CD4-positive, alpha-beta memory T cell (primary cell): ENCODE measurements around the gene OPA1. TPM values are rescaled to one million over a fixed set of nuclear protein-coding genes. Genes with fewer than 3 reads are reported as not detected.

Experiments
- CTCF ChIA-PET: fragments of 350-600 bp; sonication (Branson Sonifier 250); formaldehyde crosslinking; loops from one replicate; lab custom pipeline; 2021; ENCODE audit warnings: inconsistent platforms; ENCODE audit not compliant: partially characterized antibody; lab: Charles Lee
- POLR2A ChIA-PET: fragments of 350-600 bp; sonication (Branson Sonifier 250); formaldehyde crosslinking; loops from one replicate; lab custom pipeline; 2021; ENCODE audit not compliant: partially characterized antibody; lab: Charles Lee
- DNase-seq, 5 donors: peaks; one replicate each; pipeline versions ENCODE4 v3.0.0 to v3.0.0-alpha.2; 2020 to 2022; ENCODE audit warnings: mixed read lengths in 1 of 5
- H3K27ac ChIP-seq: one replicate; pipeline ENCODE4 v1.7.0; 2013; ENCODE audit warnings: low read depth, low read length
- H3K27me3 ChIP-seq: 2 replicates; pipeline ENCODE4 v1.7.0; 2013; ENCODE audit warnings: mild to moderate bottlenecking, low read length, moderate library complexity; ENCODE audit not compliant: insufficient read depth
- H3K36me3 ChIP-seq: 2 replicates; pipeline ENCODE4 v1.7.0; 2013; ENCODE audit warnings: mild to moderate bottlenecking, low read length, moderate library complexity; ENCODE audit not compliant: insufficient read depth
- H3K4me1 ChIP-seq: 2 replicates; pipeline ENCODE4 v1.7.0; 2013; ENCODE audit warnings: mild to moderate bottlenecking, low read length, moderate library complexity; ENCODE audit not compliant: insufficient read depth
- H3K4me3 ChIP-seq, 2 donors: one replicate each; pipeline ENCODE4 v1.7.0; 2013; ENCODE audit warnings: low read length in 2 of 2, mild to moderate bottlenecking in 1 of 2
- H3K9me3 ChIP-seq, 2 donors: one replicate each; pipeline ENCODE4 v1.7.0; 2013; ENCODE audit warnings: low read length in 2 of 2, control low read depth in 1 of 2; ENCODE audit not compliant: control insufficient read depth in 1 of 2
- H3K27ac Mint-ChIP-seq, 7 donors: one replicate each; pipeline ENCODE4 v1.8.0; 2020 to 2021; ENCODE audit warnings: mixed read lengths in 7 of 7, mild to moderate bottlenecking in 6 of 7, inconsistent platforms in 3 of 7, moderate library complexity in 3 of 7
- H3K27me3 Mint-ChIP-seq, 2 donors: one replicate each; pipeline ENCODE4 v1.8.0; 2020 to 2021; ENCODE audit warnings: mixed read lengths in 2 of 2
- H3K36me3 Mint-ChIP-seq, 2 donors: one replicate each; pipeline ENCODE4 v1.8.0; 2020 to 2021; ENCODE audit warnings: mixed read lengths in 2 of 2, inconsistent platforms in 1 of 2, mild to moderate bottlenecking in 1 of 2
- H3K4me1 Mint-ChIP-seq, 4 donors: one replicate each; pipeline ENCODE4 v1.8.0; 2020 to 2021; ENCODE audit warnings: mixed read lengths in 4 of 4, mild to moderate bottlenecking in 1 of 4
- H3K4me3 Mint-ChIP-seq, 8 donors: one replicate each; pipeline ENCODE4 v1.8.0; 2020 to 2021; ENCODE audit warnings: mixed read lengths in 8 of 8, mild to moderate bottlenecking in 7 of 8, moderate library complexity in 6 of 8, inconsistent platforms in 3 of 8
- H3K9me3 Mint-ChIP-seq, 8 donors: one replicate each; pipeline ENCODE4 v1.8.0; 2020 to 2021; ENCODE audit warnings: mixed read lengths in 8 of 8, mild to moderate bottlenecking in 5 of 8, inconsistent platforms in 3 of 8, moderate library complexity in 1 of 8
- intact Hi-C: fragments of 100-400 bp; cut with micrococcal nuclease; formaldehyde crosslinking; loops from one replicate; pipeline ENCODE4 v1.15.1; 2023
- polyA plus RNA-seq, 2 donors: library from polyadenylated mRNA; unstranded; fragments of 300-500 nt; fragmentation: Illumina TruSeq; gene quantifications; one replicate each; pipeline ENCODE4 v1.2.3, GENCODE V29; 2021
- total RNA-seq, 2 experiments: library from RNA; stranded (reverse); gene quantifications; one replicate each; pipeline ENCODE4 v1.2.3, GENCODE V29; 2021

The OPA1 gene
- total and polyA plus RNA-seq, 4 experiments from 2014 or later: 19.8 to 59.8 (median 39.9) TPM

- Histone ChIP-seq H3K4me3 (no peak overlapping the region), H3K9me3 (no peaks in the 10 kb centered on the region), H3K27me3 (no peaks in the 10 kb centered on the region), H3K36me3 (peaks cover 42% of the 10 kb centered on the region), H3K27ac (no peak overlapping the region), H3K4me1 (no peaks in the 10 kb centered on the region)
- DNase-seq: no peak
- intact Hi-C loops: no loop called here
- ChIA-PET POLR2A (no interaction called here), CTCF (interaction anchor here (2.5 kb wide), 1 partner anchor 20 kb away, joined by 7 read pairs; no protein-coding TSS in a partner anchor)
- H3K4me1 Mint-ChIP-seq: no peaks in the 10 kb centered on the region
- no peak overlapping the region for H3K4me3 Mint-ChIP-seq
- no peaks in the 10 kb centered on the region for H3K9me3 Mint-ChIP-seq
- H3K27me3 Mint-ChIP-seq: no peaks in the 10 kb centered on the region
- no peak overlapping the region for H3K27ac Mint-ChIP-seq
- peaks cover 38 to 67% of the 10 kb centered on the region in 2 donors for H3K36me3 Mint-ChIP-seq
Observed at GRCh38 chr3:193645806-193646205, 52.8 kb downstream of the OPA1 start.

- Mint-ChIP-seq H3K36me3 (peaks cover 34 to 73% of the 10 kb centered on the region in 2 donors), H3K27me3 (no peaks in the 10 kb centered on the region), H3K4me3 (no peak overlapping the region)
Observed at GRCh38 chr3:193648542-193649076, 55.6 kb downstream of the OPA1 start.

GRCh38 chr3:193650585-193650984 is 57.6 kb downstream of the OPA1 start:
- H3K36me3 ChIP-seq: peaks cover 28% of the 10 kb centered on the region
- POLR2A ChIA-PET: no interaction called here

More at GRCh38 chr3:193648542-193649076, 55.6 kb downstream of the OPA1 start:
- Mint-ChIP-seq H3K4me1 (no peaks in the 10 kb centered on the region), H3K9me3 (no peaks in the 10 kb centered on the region), H3K27ac (no peak overlapping the region)
- Histone ChIP-seq H3K4me1 (no peaks in the 10 kb centered on the region), H3K4me3 (no peak overlapping the region), H3K36me3 (peaks cover 34% of the 10 kb centered on the region), H3K27me3 (no peaks in the 10 kb centered on the region), H3K27ac (no peak overlapping the region), H3K9me3 (no peaks in the 10 kb centered on the region)
- ChIA-PET CTCF (interaction anchor here (1.0 kb wide), 1 partner anchor 18 kb away, joined by 5 read pairs; no protein-coding TSS in a partner anchor), POLR2A (no interaction called here)
- intact Hi-C loops: no loop called here
- DNase-seq: no peak

GRCh38 chr3:193655831-193656433 is 62.9 kb downstream of the OPA1 start:
- H3K9me3 ChIP-seq: no peaks in the 10 kb centered on the region
- H3K4me1 ChIP-seq: no peaks in the 10 kb centered on the region
- peaks cover 16% of the 10 kb centered on the region for H3K36me3 ChIP-seq
- Mint-ChIP-seq H3K27ac (peak overlapping the region in 1 of 7 donors; percentile 30), H3K4me1 (no peaks in the 10 kb centered on the region), H3K27me3 (no peaks in the 10 kb centered on the region), H3K36me3 (peaks cover 33 to 73% of the 10 kb centered on the region in 2 donors), H3K4me3 (no peak overlapping the region), H3K9me3 (no peaks in the 10 kb centered on the region)
- DNase-seq: no peak
- no peaks in the 10 kb centered on the region for H3K27me3 ChIP-seq
- intact Hi-C loops: no loop called here
- POLR2A ChIA-PET: no interaction called here
- no peak overlapping the region for H3K4me3 ChIP-seq
- CTCF ChIA-PET: interaction anchor here (1.3 to 1.9 kb wide), 2 partner anchors 9 to 14 kb away, joined by 4 to 9 read pairs; no protein-coding TSS in a partner anchor
- no peak overlapping the region for H3K27ac ChIP-seq

More at GRCh38 chr3:193650585-193650984, 57.6 kb downstream of the OPA1 start:
- no peak overlapping the region for H3K4me3 ChIP-seq
- CTCF ChIA-PET: no interaction called here
- H3K27me3 Mint-ChIP-seq: no peaks in the 10 kb centered on the region
- H3K27ac ChIP-seq: no peak overlapping the region
- intact Hi-C loops: no loop called here
- H3K9me3 Mint-ChIP-seq: no peaks in the 10 kb centered on the region
- no peak for DNase-seq
- H3K4me3 Mint-ChIP-seq: no peak overlapping the region
- H3K27me3 ChIP-seq: no peaks in the 10 kb centered on the region
- peak overlapping the region in 1 of 7 donors; percentile 34 for H3K27ac Mint-ChIP-seq
- H3K4me1 ChIP-seq: no peaks in the 10 kb centered on the region
- H3K36me3 Mint-ChIP-seq: peaks cover 27 to 71% of the 10 kb centered on the region in 2 donors
- no peaks in the 10 kb centered on the region for H3K9me3 ChIP-seq
- no peaks in the 10 kb centered on the region for H3K4me1 Mint-ChIP-seq

GRCh38 chr3:193656445-193656844 is 63.4 kb downstream of the OPA1 start:
- H3K4me3 ChIP-seq: no peak overlapping the region

GRCh38 chr3:193656878-193657282 is 63.9 kb downstream of the OPA1 start:
- Histone ChIP-seq H3K27me3 (no peaks in the 10 kb centered on the region), H3K4me1 (no peaks in the 10 kb centered on the region), H3K36me3 (peaks cover 13% of the 10 kb centered on the region), H3K9me3 (no peaks in the 10 kb centered on the region), H3K27ac (no peak overlapping the region), H3K4me3 (no peak overlapping the region)
- Mint-ChIP-seq H3K4me3 (no peak overlapping the region), H3K4me1 (no peaks in the 10 kb centered on the region), H3K36me3 (peaks cover 42 to 78% of the 10 kb centered on the region in 2 donors), H3K27me3 (no peaks in the 10 kb centered on the region), H3K9me3 (no peaks in the 10 kb centered on the region), H3K27ac (no peak overlapping the region)
- intact Hi-C loops: no loop called here
- no peak for DNase-seq
- ChIA-PET CTCF (interaction anchor here (1.3 to 1.9 kb wide), 3 partner anchors 8 to 13 kb away, joined by 4 to 9 read pairs (median 4); no protein-coding TSS in a partner anchor), POLR2A (no interaction called here)

More at GRCh38 chr3:193656445-193656844, 63.4 kb downstream of the OPA1 start:
- intact Hi-C loops: no loop called here
- Histone ChIP-seq H3K27ac (no peak overlapping the region), H3K4me1 (no peaks in the 10 kb centered on the region), H3K36me3 (peaks cover 14% of the 10 kb centered on the region), H3K9me3 (no peaks in the 10 kb centered on the region), H3K27me3 (no peaks in the 10 kb centered on the region)
- H3K36me3 Mint-ChIP-seq: peaks cover 38 to 74% of the 10 kb centered on the region in 2 donors
- peak overlapping the region in 2 of 7 donors; percentile 35 to 65 for H3K27ac Mint-ChIP-seq
- ChIA-PET POLR2A (no interaction called here), CTCF (interaction anchor here (1.3 to 1.9 kb wide), 3 partner anchors 9 to 13 kb away, joined by 4 to 9 read pairs (median 4); no protein-coding TSS in a partner anchor)
- no peaks in the 10 kb centered on the region for H3K9me3 Mint-ChIP-seq
- no peaks in the 10 kb centered on the region for H3K4me1 Mint-ChIP-seq
- H3K4me3 Mint-ChIP-seq: no peak overlapping the region
- no peaks in the 10 kb centered on the region for H3K27me3 Mint-ChIP-seq
- DNase-seq: no peak

- no peaks in the 10 kb centered on the region for H3K9me3 ChIP-seq
- DNase-seq: no peak
- intact Hi-C loops: no loop called here
- CTCF ChIA-PET: interaction anchor here (1.2 kb wide), 1 partner anchor 655 kb away, joined by 3 read pairs; no protein-coding TSS in a partner anchor
- H3K27ac ChIP-seq: no peak overlapping the region
- no peaks in the 10 kb centered on the region for H3K27me3 Mint-ChIP-seq
- peaks cover 44 to 76% of the 10 kb centered on the region in 2 donors for H3K36me3 Mint-ChIP-seq
- POLR2A ChIA-PET: no interaction called here
- no peak overlapping the region for H3K27ac Mint-ChIP-seq
- H3K4me3 ChIP-seq: no peak overlapping the region
- no peak overlapping the region for H3K4me3 Mint-ChIP-seq
- H3K27me3 ChIP-seq: no peaks in the 10 kb centered on the region
- no peaks in the 10 kb centered on the region for H3K4me1 Mint-ChIP-seq
- peaks cover 23% of the 10 kb centered on the region for H3K36me3 ChIP-seq
- no peaks in the 10 kb centered on the region for H3K9me3 Mint-ChIP-seq
- H3K4me1 ChIP-seq: no peaks in the 10 kb centered on the region
Observed at GRCh38 chr3:193660171-193660570, 67.2 kb downstream of the OPA1 start.
